GM21528 (cell line): ENCODE data around the gene KLHDC3.

Experiments used
- ATAC-seq: cut with Tn5 transposase; IDR thresholded peaks from one replicate; pipeline ENCODE4 v1.9.1; 2021; ENCODE audit warnings: mild to moderate bottlenecking, moderate library complexity; ENCODE audit not compliant: unreplicated experiment, low FRiP score

KLHDC3 gene

DNA sequence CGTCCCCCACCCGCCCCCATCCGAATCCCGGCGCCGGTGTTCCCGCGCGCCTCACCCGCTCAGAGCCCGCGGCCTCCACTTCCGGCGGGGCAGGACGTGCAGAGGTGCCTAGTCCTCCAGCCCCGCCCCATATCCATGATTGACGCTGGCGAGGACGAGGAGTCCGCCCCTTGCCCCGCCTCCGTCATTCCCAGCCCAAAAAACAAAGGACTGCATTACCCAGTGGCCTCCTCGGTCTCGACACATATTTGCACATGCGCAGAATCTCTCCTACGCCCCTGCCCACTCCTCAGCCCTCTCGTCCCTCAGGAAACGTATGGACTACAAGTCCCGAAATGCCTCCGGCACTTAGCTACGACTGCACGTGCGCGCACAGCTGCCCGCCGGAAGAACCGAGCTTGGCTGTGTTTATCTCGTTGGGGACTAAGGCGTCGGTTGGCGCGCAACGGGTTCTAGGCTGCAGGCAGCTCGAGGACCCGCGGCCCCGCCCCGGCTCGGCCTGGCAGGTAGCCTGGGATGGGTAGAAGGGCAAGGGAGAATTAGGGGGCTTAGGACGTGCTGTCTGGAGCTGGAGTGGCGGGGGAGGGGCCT lies at the start of gene KLHDC3, which contains the start of gene MEA1:
Gene KLHDC3 (plus strand): TSS at position 407 of the 591 bp plus-strand sequence. CDS start 2,944 bp downstream, outside the sequence.
Gene MEA1 (minus strand): TSS at position 104 of the 591 bp plus-strand sequence. CDS start 133 bp downstream, outside the sequence.
- ATAC-seq: peak; percentile 90

DNA sequence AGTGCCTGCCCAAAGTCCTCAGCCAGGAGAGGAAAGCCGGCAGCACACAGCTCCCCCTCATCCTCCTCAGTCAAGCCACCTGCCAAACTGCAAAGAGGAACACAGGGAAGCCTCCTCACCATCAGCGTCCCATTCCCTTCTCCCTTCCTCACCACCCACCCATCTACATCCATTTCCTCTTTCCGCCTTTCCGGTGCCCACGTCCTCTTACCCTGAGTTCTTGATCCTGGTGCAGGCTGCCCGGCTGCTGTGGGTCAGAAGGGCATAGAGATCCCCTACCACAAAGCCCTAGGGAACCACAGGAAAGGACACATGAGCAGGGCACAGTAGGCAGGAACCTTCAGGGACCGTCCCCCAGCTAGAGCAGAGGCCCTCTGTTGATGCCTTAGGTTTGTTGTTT lies 47.5 kb upstream of the KLHDC3 start:
- ATAC-seq: no peak

DNA sequence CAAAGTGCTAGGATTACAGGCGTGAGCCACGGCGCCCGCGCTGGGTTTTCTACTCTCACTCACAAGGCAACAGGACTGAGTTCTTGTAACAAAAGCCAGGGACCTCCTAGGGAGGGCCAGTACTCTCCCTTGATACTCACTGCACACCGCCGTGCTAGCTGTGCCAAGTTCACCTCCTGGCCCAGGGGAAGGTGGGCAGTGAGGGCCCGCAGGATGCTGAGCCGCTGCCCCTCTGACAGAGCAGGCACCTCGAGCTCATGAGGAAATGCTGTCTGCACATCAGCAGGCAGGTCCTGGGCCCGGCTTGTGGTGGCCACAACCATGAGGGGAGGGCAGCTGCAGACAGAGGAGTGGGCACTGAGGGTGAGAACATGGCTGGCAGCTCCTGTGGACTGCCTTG lies 46.8 kb upstream of the KLHDC3 start:
- no peak for ATAC-seq

- no peak for ATAC-seq
Observed at GRCh38 chr6:42968126-42968701, 45.8 kb upstream of the KLHDC3 start.

GRCh38 chr6:42968783-42969182 lies 45.3 kb upstream of the KLHDC3 start:
- no peak for ATAC-seq

DNA sequence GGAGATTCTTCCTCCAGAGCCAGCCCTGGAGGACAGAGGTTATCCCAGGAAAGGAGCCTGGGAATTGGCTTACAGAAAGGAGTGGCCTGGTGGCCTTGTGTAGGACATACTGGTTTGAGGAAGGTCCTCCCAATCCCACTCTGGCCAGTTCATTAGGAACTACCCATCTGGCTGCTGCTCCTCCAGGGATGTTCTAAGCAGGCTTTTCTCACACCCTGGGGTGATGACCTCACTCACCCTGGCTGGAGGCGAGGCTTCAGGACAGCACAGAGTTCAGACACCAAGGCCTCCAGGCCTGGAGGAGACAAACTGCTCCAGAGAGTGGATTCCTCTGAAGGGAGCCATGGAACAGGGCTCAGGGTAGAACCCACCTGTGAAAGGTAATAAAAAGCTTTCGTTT lies 44.6 kb upstream of the KLHDC3 start:
- no peak for ATAC-seq

DNA sequence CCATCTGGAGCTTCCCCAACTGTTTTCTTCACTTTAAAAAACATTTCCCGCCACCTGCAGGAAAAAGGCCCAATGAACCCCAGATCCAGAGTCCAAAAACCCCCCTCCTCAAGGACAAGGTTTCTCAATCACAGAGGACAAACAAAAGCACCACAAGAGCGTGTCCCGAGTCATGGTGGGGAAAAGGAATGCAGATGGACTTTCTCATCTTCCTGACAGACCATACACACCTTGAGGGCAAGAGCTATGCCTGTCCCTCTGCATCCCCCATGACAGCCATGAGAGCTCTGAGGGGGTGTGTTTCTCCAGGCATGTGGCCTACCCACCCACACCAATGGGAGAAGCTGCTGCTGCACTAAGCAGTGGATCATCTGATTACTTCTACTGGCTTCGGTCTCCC lies 44.1 kb upstream of the KLHDC3 start:
- no peak for ATAC-seq

DNA sequence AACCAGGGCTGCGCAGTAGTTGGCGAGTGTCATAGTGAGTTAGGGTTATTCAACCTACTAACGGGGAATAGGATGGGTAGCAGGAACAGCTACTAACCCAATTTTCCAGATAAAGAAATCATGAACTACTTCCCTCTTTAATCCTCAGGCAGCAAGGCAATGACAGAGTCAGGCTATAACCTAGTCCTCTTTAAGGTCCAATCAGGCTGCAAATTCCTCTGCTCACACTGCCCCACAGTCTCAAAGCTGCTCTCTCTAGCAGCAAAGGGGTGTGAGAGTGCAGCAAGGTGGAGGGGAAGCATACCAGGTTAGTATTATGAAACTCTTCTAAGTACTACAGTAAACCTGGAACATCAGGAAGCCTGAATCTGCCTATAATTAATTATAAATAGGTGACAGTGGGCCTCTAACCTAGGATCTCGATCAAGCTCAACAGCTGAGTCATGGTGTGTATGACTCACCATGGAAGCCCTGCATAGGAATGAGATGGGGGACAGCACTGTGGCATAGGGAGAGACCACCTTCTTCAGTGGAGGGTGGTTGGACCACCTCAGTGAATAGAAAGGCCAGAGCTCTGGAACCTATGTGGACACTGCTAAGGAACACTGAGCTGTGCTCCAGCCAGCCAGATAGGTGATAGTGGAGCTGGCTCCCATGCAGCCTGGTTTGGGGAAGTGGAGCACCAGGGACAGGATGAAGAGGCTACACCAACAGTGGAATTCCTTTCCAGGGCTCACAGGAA lies 43.0 kb upstream of the KLHDC3 start:
- no peak for ATAC-seq

DNA sequence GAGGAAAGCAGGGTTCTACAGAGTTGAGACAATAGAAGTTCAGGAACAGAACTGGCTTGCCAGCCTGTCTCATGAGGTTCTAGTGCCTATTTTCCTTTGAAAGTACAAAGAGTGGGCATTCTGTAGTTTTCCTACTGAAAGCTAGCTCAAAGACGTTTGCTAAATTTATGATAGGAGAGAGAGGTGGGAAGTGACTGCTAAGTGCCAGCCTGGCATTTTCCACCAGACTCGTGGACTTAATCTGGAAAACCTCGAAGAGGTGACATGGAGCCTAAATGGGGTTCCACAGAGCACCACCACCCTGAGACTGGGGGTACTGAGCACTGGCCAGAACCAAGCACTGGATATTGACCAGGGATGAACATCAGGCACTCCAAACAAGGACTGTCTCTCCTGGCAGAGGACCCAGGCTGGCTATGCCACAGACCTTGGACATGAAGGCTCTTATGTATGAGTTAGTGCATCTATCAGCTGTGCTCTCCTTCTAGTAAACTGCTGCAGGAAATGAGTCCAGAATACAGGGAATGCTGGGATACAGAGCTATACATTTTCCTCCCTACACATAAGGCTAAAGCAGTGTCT lies 42.2 kb upstream of the KLHDC3 start:
- ATAC-seq: no peak

- ATAC-seq: no peak
Observed at GRCh38 chr6:42973926-42974325, 40.1 kb upstream of the KLHDC3 start.

DNA sequence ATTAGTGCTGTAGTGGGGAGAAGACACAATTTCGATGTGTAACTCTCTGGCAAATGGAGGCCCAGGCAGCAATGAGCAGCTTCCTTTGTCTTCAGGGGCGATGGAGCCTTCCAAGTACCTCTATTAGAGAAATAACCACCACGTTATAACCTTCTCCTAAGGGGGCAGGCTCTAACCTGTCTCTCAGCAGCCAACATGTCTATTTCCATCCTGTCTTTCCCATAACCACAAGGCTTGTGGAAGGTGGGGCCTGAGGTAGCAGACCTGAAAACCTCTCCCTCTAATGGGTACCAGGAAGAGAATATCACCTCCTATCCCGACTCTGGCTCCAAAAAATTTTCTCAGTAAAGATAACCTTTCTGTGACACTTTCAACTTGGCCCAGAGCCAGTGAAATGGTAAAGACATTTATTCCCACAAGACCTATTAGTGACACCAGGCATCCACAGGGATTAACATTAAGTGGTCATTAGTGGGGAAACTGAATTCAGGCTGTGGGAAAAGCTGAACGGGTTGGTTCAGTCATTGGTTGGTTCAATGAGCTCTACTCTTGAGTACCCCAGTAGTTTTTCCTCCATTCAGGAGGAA lies 39.0 kb upstream of the KLHDC3 start:
- no peak for ATAC-seq

GRCh38 chr6:42978487-42978838 lies 35.6 kb upstream of the KLHDC3 start:
- ATAC-seq: peak; percentile 41

- ATAC-seq: peak; percentile 88
Observed at GRCh38 chr6:42978839-42979522, 35.1 kb upstream of the KLHDC3 start, which contains the start of gene PEX6. PEX6 (minus strand) TSS chr6:42979181; CDS start chr6:42979150, 31 bp downstream.

- ATAC-seq: peak; percentile 6
Observed at GRCh38 chr6:42979523-42980177, 34.4 kb upstream of the KLHDC3 start.

GRCh38 chr6:42981836-42982235 lies 32.2 kb upstream of the KLHDC3 start:
- ATAC-seq: no peak

- peak; percentile 93 for ATAC-seq
Observed at GRCh38 chr6:42984001-42984923, 29.8 kb upstream of the KLHDC3 start, which contains the start of gene PPP2R5D. PPP2R5D (plus strand) TSS chr6:42984570; CDS start chr6:42984678, 108 bp downstream.

- no peak for ATAC-seq
Observed at GRCh38 chr6:42984924-42985475, 29.0 kb upstream of the KLHDC3 start.
